Measurements from ENCODE around the gene ZNF668.

- TF ChIP-seq POLR2A (IDR thresholded peaks at IDR 0.05) = no peak
- no peak for TF ChIP-seq CTCF (IDR thresholded peaks at IDR 0.05)
Observed at GRCh38 chr16:31077592-31078396, 3.8 kb upstream of the ZNF668 start.
